ENCODE data around the gene SLC16A2.
"Not testable (repeated sequence)": the region's sequence is repeated elsewhere in the genome, so short reads cannot be mapped to it uniquely, and the experiment has no call there.

GRCh38 chrX:74516013-74516412 lies 94.7 kb downstream of the SLC16A2 start:
- not testable (repeated sequence) for TF ChIP-seq EZH2 (IDR thresholded peaks at IDR 0.05; ENCODE audit: borderline replicate concordance, low read depth, low read length, poor library complexity, severe bottlenecking); CTCF (conservative IDR thresholded peaks at IDR 0.05; ENCODE audit: low read depth, low read length)
